Measurements from ENCODE around the gene TK2. TPM values are rescaled to one million over a fixed set of nuclear protein-coding genes. Genes with fewer than 3 reads are reported as not detected.
"Not testable (repeated sequence)": the region's sequence is repeated elsewhere in the genome, so short reads cannot be mapped to it uniquely, and the experiment has no call there.

The TK2 gene
- total RNA-seq, 1 experiment from 2014 or later: 10.3 TPM

- DNase-seq (ENCODE audit: low spot score): no peak
- in situ Hi-C loops (cut with HindIII; ENCODE audit: low sequenced_read_pairs): no loop called here
Measured at GRCh38 chr16:66524601-66525164, 25.2 kb downstream of the TK2 start.

- DNase-seq (ENCODE audit: low spot score): no peak
- in situ Hi-C loops (cut with HindIII; ENCODE audit: low sequenced_read_pairs): no loop called here
Measured at GRCh38 chr16:66523861-66524354, 26.0 kb downstream of the TK2 start.

DNA sequence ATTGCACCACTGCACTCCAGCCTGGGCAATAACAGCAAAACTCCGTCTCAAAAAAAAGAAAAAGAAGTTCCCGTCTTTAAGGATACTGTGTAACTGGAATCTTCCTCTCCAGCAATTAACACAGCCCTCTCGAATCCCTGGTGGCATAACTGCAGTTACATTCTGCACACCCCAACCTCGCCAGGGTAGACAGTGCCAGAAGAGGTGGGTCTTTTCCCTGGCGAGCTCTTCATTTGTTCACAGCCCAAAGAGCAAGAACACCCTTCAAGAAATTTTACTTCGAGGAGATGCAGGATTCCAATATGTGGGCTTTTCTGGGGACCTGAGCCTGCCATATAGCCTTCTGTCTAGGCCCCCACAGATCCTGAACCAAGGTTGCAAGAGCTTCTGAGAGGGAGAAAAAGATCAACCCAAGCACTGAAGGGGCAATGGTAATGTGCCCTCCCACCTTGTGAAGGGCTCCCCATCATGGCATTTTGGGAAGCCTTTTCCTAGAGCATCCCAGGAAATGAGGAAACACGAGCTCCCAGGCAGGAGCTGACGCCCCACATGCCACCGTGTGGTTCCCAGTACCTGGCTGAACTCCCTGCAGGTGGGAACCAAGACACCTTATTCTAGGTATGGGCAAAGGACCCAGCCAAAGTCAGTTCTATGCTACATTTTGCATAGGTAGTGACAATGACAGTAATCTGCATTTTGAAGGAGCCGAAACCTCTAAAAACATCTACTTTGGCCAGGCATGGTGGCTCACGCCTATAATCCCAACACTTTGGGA, 26.9 kb downstream of the TK2 start:
- in situ Hi-C loops (cut with HindIII; ENCODE audit: low sequenced_read_pairs): no loop called here
- no peak for DNase-seq (ENCODE audit: low spot score)

DNA sequence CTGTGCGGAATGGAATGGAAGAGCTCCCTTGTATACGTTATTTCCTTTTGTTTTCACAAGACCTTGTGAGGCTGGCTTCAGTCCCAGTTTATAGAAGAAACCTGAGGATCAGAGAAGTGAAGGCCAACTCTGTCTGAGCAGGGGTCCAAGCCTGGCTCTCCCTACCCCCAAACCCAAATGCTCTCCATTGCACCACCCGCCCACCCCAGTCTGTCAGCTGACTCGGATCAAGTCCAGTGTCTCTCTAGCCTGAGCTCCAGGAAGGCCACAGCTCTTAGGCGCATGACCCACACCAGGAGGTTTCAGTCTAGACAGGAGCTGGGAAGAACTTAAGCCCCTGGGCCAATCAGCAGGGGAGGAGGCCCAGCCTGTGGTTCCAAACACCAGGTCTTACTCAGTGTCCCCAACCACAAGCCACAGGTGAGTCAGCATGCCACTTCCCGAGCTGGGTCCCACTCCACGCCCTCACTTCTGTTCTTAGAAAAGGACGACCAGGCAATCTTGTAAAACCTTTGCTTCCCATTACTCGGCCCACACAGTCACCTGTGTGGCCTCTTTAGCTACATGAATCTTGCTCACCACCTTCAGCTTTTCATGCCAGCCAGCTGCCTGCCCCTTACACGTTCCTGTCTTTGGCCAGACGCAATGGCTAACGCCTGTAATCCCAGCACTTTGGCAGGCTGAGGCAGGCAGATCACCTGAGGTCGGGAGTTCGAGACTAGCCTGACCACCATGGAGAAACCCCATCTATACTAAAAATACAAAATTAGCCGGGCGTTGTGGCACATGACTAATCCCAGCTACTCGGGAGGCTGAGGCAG, 27.8 kb downstream of the TK2 start:
- DNase-seq (ENCODE audit: low spot score): no peak

DNA sequence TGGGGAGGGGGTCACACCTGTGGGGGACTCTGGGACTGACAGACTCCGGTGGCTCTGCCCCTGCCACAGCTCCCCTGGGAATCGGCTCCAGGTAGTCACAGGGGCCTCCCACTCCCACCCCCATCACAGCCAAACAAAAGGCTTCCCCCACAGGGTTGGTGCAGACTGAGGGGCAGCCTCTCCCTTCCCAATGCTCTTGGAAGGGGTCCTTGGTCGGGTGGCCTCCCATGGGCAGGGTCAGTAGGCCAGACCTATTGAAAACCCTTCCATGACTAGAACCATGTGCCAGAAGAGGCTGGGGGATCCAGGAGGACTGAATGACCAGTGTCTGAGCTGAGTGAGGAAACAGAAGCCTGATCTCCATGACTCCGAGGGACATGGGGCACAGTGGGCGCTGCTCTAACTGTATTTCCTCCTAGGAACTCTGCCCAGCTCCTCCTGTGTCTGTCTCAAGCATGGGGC, 28.6 kb downstream of the TK2 start:
- no peak for DNase-seq (ENCODE audit: low spot score)
- in situ Hi-C loops (cut with HindIII; ENCODE audit: low sequenced_read_pairs): no loop called here

More for the DNA sequence above, 27.8 kb downstream of the TK2 start:
- in situ Hi-C loops (cut with HindIII; ENCODE audit: low sequenced_read_pairs): no loop called here

DNA sequence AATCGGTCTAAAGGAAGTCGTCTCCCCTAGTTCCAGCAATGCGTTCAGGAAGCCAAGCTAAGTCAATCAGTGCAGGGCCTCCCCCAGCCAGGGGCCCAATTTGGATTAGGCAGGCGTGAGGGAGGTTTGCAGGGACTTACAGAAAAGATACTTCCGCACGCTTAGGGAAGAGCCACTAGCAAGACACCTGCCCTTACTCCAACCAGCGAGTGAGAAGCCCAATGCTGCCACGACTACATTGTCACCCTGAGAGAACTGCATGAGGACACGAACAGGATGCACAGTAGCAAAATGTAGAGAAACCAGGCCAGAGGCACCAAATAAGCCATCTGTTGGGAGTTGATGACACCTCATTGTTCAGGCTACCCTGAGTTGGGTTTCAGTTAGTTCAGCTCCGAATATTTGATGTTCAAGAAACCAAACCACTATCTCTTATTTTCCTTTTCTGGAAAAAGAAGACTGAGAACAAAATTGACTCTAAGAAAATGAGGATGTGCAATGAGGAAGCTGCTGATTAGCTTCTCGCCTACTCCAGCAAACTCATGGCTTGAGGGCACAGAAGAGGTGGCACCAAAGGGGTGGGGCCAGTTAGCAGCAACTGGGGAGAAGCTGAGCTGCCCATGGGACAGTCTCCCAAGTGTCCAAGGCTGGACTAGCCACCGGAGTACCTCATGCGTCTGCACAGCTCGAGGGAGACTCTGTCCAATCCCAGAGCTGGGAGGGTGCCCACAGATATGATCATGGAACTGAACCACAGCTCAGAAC, 29.3 kb downstream of the TK2 start:
- in situ Hi-C loops (cut with HindIII; ENCODE audit: low sequenced_read_pairs): no loop called here
- DNase-seq (ENCODE audit: low spot score): no peak

DNA sequence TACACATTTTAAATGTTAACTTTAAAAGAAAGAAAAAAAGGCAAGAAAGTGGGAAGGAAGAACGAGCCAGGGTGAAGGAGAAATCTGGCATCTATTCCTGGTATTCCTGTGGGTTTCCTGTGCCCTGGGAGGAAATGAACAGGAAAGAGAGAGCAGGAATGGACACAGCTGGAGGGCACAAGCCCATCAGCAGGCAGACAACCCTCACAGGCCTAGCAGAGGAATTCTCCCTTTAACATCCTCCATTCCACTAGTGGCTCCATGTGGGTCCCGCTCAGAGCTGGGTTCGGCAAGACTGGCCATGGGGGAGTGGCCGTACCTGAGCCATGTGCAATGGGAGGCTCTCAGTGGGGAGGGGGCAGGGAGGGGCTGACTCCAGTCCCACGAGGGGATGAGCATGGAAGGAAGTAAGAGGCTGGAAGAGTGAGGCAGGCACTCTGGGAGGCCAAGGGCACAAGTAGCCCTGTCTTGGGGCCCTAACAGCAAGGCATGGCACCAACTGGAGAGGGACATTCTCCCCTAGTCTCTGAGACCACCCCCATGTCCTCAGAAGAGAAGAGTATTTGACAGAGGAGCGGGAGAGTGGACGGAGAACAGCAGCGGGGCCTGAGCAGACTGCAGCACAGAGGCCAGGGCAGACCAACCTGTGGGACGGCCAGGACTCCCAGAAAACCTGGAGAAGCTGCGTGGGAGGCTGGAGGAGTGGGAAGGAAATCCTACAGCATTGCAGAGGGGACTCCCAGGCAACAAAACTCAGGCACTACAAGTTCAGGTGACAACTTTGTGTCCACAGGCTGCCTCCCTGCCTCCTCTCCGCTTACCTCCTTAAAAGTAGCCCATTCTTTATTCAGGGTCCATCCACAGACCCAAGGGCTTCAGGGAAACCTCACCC, 30.2 kb downstream of the TK2 start:
- DNase-seq (ENCODE audit: low spot score): no peak
- in situ Hi-C loops (cut with HindIII; ENCODE audit: low sequenced_read_pairs): no loop called here

- in situ Hi-C loops (cut with HindIII; ENCODE audit: low sequenced_read_pairs): no loop called here
- no peak for DNase-seq (ENCODE audit: low spot score)
Measured at GRCh38 chr16:66517586-66518263, 32.2 kb downstream of the TK2 start.

DNA sequence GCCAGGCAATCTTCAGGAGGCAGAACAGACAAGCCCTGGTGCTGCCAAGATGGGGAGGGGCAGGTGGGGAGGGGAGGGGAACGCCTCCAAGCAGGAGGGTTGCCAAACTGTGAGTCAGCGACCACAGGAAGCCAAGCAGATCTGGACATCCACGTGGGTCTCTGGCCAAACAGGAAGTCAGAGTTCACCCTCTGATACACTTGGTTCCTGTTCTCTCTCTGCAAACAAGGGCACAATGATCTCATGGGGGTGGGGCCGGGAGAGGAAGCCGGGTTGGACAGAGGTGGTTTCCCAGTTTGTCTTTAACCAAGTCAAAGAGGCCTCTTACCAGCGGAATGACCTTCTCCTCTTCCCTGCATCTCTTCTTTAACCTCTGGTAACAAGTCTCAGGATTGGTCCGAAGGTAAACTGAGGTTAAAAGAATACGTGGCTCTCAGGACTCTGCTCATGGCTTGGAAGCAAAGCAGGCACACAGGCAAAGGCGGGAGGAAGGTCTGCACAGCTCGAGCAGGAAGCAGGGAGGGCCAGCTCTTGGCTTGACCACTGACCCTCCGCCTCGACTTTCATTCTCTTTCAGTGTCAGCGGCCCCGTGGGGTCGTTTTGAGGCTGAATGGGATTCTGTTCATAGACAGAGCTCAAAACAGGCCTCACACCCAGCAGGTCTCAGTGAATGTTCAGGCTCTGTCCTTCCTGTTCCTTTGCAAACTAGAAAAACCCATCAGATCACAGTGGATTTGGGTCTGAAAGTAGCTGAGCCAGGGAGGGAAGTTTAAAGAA, 32.9 kb downstream of the TK2 start:
- in situ Hi-C loops (cut with HindIII; ENCODE audit: low sequenced_read_pairs): no loop called here
- DNase-seq (ENCODE audit: low spot score): peak; percentile 61

- no peak for DNase-seq (ENCODE audit: low spot score)
- in situ Hi-C loops (cut with HindIII; ENCODE audit: low sequenced_read_pairs): no loop called here
Measured at GRCh38 chr16:66516509-66516807, 33.5 kb downstream of the TK2 start.

- no peak for DNase-seq (ENCODE audit: low spot score)
- in situ Hi-C loops (cut with HindIII; ENCODE audit: low sequenced_read_pairs): no loop called here
Measured at GRCh38 chr16:66515596-66516508, 34.1 kb downstream of the TK2 start.

- DNase-seq (ENCODE audit: low spot score); in situ Hi-C loops (cut with HindIII; ENCODE audit: low sequenced_read_pairs): not testable (repeated sequence)
Measured at GRCh38 chr16:66514980-66515595, 34.8 kb downstream of the TK2 start.

DNA sequence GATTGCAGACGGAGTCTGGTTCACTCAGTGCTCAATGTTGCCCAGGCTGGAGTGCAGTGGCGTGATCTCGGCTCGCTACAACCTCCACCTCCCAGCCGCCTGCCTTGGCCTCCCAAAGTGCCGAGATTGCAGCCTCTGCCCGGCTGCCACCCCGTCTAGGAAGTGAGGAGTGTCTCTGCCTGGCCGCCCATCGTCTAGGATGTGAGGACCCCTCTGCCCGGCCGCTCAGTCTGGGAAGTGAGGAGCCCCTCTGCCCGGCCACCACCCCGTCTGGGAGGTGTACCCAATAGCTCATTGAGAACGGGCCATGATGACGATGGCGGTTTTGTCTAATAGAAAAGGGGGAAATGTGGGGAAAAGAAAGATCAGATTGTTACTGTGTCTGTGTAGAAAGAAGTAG, 35.5 kb downstream of the TK2 start:
- in situ Hi-C loops (cut with HindIII; ENCODE audit: low sequenced_read_pairs); DNase-seq (ENCODE audit: low spot score): not testable (repeated sequence)

- peak; percentile 53 for DNase-seq (ENCODE audit: low spot score)
- in situ Hi-C loops (cut with HindIII; ENCODE audit: low sequenced_read_pairs): no loop called here
Measured at GRCh38 chr16:66513111-66513723, 36.7 kb downstream of the TK2 start.

Measured in G401 (cell line).